ENCODE results near the gene TOM1L1. TPM values are rescaled to one million over a fixed set of nuclear protein-coding genes. Genes with fewer than 3 reads are reported as not detected.

TOM1L1 gene
- total RNA-seq, 1 donor from 2014 or later: 71.4 TPM

DNA sequence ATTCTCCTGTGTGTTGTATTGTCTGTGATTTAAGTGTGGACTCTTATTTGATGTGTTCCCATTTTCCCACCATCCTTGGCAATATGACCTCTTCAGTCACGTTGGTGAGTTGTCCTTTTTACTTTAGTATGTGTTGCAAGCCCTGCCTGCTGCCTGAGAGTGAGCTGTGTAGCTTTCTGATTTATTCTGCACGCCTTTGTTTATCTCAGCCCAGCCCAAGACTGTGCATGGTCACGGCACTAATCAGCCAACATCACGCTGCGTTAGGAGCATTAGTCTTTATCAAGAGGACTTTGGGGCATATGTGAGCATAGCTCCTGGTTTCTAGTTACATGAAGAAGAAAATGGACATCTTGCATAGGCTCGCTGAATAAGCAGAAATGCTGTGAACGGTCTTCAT is 6.0 kb downstream of the TOM1L1 start:
- no peak for DNase-seq (ENCODE audit: low read depth)
- TF ChIP-seq, protein P1, sequence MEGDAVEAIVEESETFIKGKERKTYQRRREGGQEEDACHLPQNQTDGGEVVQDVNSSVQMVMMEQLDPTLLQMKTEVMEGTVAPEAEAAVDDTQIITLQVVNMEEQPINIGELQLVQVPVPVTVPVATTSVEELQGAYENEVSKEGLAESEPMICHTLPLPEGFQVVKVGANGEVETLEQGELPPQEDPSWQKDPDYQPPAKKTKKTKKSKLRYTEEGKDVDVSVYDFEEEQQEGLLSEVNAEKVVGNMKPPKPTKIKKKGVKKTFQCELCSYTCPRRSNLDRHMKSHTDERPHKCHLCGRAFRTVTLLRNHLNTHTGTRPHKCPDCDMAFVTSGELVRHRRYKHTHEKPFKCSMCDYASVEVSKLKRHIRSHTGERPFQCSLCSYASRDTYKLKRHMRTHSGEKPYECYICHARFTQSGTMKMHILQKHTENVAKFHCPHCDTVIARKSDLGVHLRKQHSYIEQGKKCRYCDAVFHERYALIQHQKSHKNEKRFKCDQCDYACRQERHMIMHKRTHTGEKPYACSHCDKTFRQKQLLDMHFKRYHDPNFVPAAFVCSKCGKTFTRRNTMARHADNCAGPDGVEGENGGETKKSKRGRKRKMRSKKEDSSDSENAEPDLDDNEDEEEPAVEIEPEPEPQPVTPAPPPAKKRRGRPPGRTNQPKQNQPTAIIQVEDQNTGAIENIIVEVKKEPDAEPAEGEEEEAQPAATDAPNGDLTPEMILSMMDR (conservative IDR thresholded peaks at IDR 0.05; ENCODE audit: low read depth, low read length): no peak

DNA sequence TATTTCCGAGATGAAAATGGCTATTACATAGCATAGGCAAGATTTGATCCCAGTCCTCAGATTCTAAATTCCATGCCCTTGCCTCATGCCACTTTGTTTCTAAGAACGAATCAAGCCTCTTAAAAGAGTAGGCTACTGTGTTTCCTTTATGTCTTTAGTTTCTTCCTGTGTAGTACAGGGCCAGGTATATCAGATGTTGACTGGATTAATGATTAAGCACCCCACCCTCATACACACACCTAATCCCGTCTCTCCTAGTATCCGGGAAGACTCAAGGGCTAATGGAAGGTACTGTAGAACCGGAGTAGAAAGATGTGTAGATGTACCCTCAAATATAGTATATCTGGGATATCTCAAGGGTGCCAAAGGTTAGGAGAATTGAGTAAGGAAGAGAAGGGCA is 6.7 kb downstream of the TOM1L1 start:
- H3K4me3 ChIP-seq (ENCODE audit: low read depth, low read length): no peak overlapping the region
- TF ChIP-seq, protein P1 (conservative IDR thresholded peaks at IDR 0.05; ENCODE audit: low read depth, low read length): no peak
- no peak for DNase-seq (ENCODE audit: low read depth)

More for the DNA sequence above, 6.0 kb downstream of the TOM1L1 start:
- H3K4me3 ChIP-seq (ENCODE audit: low read depth, low read length): no peak overlapping the region

DNA sequence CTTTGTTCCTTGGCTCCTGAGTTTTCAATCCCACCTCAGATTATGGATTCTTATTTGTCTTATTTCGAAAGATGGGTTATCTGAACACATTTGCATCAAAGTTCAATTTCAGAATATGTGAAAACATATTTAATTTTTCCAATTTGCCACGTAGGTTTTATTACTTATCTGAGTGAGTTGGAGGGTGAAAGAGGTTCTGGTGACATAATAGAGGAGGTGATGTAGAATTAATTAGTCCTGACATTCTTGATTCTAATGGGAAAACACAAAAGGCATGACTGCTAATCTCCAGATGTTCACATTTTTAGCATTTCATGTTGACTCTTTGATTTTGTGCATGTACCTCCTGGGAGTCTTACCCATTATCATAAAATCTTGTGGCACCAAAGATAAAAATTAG is 9.1 kb downstream of the TOM1L1 start:
- no peak for DNase-seq (ENCODE audit: low read depth)
- no peak overlapping the region for H3K4me3 ChIP-seq (ENCODE audit: low read depth, low read length)
- TF ChIP-seq, protein P1 (conservative IDR thresholded peaks at IDR 0.05; ENCODE audit: low read depth, low read length): no peak

DNA sequence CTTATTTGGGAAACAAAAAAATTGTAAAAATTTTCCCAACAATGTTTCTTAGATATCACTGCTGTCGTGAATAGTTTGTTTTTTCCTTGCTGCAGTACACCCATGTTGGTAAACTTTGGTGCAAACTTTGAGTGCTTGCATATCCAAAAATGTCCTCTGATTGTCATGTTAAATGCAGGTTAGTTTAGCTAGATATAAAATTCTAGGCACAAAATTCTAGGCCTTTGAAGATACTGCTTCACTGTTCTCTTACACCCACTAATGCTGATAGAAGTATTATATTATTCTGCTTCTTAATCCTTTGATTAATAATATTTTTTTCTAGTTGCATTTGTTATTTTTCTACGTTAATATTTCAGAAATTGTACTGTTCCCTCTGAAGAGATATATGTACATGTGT is 16.1 kb downstream of the TOM1L1 start:
- TF ChIP-seq, protein P1 (conservative IDR thresholded peaks at IDR 0.05; ENCODE audit: low read depth, low read length): no peak
- no peak for DNase-seq (ENCODE audit: low read depth)
- no peak overlapping the region for H3K4me3 ChIP-seq (ENCODE audit: low read depth, low read length)

DNA sequence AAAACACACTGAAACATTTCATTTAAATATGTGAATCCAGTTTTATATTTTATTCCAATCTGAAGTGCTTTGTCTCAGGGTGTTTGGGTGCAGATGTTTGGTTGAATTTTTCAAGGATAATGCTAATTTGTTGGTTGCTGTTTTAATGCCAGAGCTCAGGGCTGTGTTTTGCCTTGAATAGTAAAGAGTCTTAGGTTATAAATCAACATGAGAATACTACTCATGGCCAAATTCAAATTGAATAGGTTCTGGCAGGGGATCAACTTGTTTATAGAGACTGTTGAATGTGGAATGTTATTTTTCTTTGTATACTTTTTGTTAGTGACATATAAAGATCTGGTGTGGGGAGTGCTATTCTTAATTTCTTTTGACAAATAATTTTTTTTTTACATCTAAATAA is 18.8 kb downstream of the TOM1L1 start:
- no peak for DNase-seq (ENCODE audit: low read depth)
- H3K4me3 ChIP-seq (ENCODE audit: low read depth, low read length): no peak overlapping the region
- TF ChIP-seq, protein P1 (conservative IDR thresholded peaks at IDR 0.05; ENCODE audit: low read depth, low read length): no peak

DNA sequence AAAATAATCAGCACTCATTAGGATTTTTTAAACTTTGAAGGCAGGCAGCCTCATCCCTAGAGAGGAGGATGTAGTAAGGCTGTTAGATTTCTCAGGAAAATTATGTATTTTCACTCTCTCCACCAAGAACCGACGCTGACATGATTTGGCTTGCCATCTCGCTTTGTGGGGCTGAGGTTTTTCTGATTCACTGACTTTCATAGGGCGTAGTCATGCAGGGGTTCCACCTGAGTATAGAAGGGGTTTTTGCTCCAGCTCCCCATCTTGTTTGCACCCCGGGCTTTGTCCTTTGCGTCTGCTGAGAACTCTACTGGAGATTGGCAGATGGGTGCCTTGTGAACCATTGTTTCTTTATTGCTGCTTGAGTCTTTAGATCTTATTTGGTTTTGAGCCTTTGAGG is 20.2 kb downstream of the TOM1L1 start:
- H3K4me3 ChIP-seq (ENCODE audit: low read depth, low read length): no peak overlapping the region
- no peak for DNase-seq (ENCODE audit: low read depth)
- TF ChIP-seq, protein P1 (conservative IDR thresholded peaks at IDR 0.05; ENCODE audit: low read depth, low read length): no peak

DNA sequence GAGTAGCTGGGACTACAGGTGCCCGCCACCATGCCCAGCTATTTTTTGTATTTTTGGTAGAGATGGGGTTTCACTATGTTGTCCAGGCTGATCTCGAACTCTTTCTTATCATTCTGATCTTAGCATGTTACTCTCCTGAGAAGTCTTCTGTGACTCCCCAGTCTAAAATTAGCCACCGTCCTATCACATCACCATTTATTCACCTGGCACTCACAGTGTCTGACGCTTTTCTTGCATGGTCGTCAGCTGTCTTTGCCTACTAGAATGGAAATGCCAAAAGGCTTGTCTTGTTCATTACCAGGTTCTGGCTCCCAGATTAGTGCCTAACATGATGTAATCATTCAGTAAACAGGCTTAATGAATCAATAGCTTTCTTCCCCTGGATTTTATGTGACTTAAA is 23.8 kb downstream of the TOM1L1 start:
- H3K4me3 ChIP-seq (ENCODE audit: low read depth, low read length): no peak overlapping the region
- no peak for DNase-seq (ENCODE audit: low read depth)
- TF ChIP-seq, protein P1 (conservative IDR thresholded peaks at IDR 0.05; ENCODE audit: low read depth, low read length): no peak
